ENCODE measurements around the gene KCNS3. TPM values are rescaled to one million over a fixed set of nuclear protein-coding genes. Genes with fewer than 3 reads are reported as not detected.

KCNS3 gene
- total and polyA plus RNA-seq, 2 of the 13 experiments (the other 11 are each of a cell fraction or from before 2014, with no cell fraction given), result not detected

DNA sequence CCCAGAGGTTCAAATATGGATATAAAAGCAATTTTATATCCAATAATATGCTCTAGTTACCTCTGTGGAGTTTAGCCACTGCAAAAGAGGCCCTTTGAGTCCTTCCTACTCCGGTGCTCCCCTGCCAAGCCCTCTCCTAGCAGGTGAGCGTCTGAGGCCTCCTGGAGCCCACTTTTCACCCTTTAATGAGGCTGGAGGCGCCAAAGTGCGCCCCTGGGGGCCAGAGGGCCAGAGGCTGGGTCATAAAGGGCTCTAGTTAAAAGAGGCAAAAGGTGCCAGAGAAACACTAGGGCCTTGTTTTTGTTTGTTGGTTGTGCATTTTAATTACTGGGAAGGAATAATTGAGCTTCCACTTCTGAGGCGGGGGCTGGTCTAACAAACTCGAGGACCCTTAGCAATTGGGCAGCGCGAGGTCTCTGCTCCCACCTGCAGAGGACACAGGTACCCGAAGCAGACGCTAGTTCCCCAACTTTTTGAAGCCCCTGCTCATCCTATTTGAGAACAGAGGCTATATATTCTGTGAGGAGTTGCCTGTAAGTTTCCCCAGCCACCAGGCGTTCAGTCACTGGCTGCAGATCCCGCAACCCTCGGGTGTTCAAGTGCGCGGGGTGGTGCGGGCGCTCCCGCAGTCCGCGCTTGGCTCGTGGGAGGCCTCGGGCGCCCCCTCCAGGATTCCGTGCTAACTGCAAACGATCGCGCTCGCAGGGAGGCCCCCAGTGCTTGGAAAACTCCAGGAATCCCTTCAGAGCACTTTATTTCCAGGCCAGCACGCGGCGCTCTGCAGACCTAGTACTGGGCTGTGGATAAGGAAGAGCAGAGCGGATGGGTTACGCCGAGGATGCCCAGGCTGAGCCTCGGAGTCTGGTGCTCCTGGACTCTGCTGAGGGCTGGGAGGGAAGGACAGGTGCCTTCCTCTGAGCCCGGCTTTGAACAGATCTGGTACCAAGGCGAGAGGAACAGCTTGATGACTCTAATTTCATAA lies 48.1 kb upstream of the KCNS3 start:
- no TSS peak for BruUV-seq (replicated peaks)
- peak overlapping the region in 1 of 3 experiments; percentile 47; a peak in 2 of 6 replicates for H3K4me3 ChIP-seq (replicated peaks in 1 of 3; ENCODE audit: insufficient read depth in 1 of 3, low read depth in 2 of 3, low read length in 3 of 3)
- H3K36me3 ChIP-seq (replicated peaks in 1 of 2; ENCODE audit: control insufficient read depth in 1 of 2, insufficient read depth in 2 of 2, low read length in 2 of 2), result no peaks in the 10 kb centered on the region
- ChIA-PET POLR2A (no interaction called here), CTCF (ENCODE audit: low intra/inter-chr PET ratio, low total read pairs) (interaction anchor here (1.3 to 2.5 kb wide), 2 partner anchors 109 to 111 kb away, joined by 3 to 17 read pairs; no protein-coding TSS in a partner anchor)
- ATAC-seq (peak; percentile 99), DNase-seq (ENCODE audit: low spot score) (peak; percentile 87), FAIRE-seq (no peak)
- no peaks in the 10 kb centered on the region for H4K20me1 ChIP-seq (ENCODE audit: insufficient read depth, low read length)
- no peaks in the 10 kb centered on the region for H3K9me3 ChIP-seq (ENCODE audit: low read length)
- in situ Hi-C loops (cut with HindIII; ENCODE audit: extremely low pct_ligation_motif_present, low pct_unique_long_range_greater_than_20kb), result no loop called here
- peaks cover 0 to 33% of the 10 kb centered on the region in 2 experiments; a peak in 1 of 5 replicates for H3K27me3 ChIP-seq (ENCODE audit: control insufficient read depth in 1 of 2, insufficient read depth in 2 of 2, low read length in 2 of 2)
- 12% methylated on average over 22 of the region's 37 CpGs for WGBS (ENCODE audit: low lambda C conversion rate)
- peaks cover 11% of the 10 kb centered on the region for H3K4me1 ChIP-seq (ENCODE audit: insufficient read depth, low read length)
- no peak overlapping the region for H3K9ac ChIP-seq (ENCODE audit: insufficient read depth, low read depth, low read length)
- no peak overlapping the region for H2AFZ ChIP-seq (ENCODE audit: low read length)
- H3K4me2 ChIP-seq (ENCODE audit: low read depth, low read length), result peak overlapping the region; percentile 81
- no peaks in the 10 kb centered on the region for H3K79me2 ChIP-seq (ENCODE audit: insufficient read depth, low read length)
- intact Hi-C loops (cut with micrococcal nuclease; ENCODE audit: unreplicated experiment), result loop anchor here (1.0 kb wide), 2 partner anchors 73 to 111 kb away; no protein-coding TSS in a partner anchor
- H3K27ac ChIP-seq (ENCODE audit: extremely low read length, insufficient read depth, low read length), result no peak overlapping the region
- TF ChIP-seq, protein P1, sequence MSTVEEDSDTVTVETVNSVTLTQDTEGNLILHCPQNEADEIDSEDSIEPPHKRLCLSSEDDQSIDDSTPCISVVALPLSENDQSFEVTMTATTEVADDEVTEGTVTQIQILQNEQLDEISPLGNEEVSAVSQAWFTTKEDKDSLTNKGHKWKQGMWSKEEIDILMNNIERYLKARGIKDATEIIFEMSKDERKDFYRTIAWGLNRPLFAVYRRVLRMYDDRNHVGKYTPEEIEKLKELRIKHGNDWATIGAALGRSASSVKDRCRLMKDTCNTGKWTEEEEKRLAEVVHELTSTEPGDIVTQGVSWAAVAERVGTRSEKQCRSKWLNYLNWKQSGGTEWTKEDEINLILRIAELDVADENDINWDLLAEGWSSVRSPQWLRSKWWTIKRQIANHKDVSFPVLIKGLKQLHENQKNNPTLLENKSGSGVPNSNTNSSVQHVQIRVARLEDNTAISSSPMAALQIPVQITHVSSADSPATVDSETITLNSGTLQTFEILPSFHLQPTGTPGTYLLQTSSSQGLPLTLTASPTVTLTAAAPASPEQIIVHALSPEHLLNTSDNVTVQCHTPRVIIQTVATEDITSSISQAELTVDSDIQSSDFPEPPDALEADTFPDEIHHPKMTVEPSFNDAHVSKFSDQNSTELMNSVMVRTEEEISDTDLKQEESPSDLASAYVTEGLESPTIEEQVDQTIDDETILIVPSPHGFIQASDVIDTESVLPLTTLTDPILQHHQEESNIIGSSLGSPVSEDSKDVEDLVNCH (CRISPR knock-in tag; IDR thresholded peaks at IDR 0.05), result no peak
- TF ChIP-seq ZNF75D (CRISPR knock-in tag; IDR thresholded peaks at IDR 0.05; ENCODE audit: borderline replicate concordance) (no peak), U2AF1 (optimal IDR thresholded peaks at IDR 0.05; ENCODE audit: low read depth, low read length) (no peak), GLI4 (CRISPR knock-in tag; IDR thresholded peaks at IDR 0.05; ENCODE audit: borderline replicate concordance) (no peak), ZNF256 (CRISPR knock-in tag; conservative IDR thresholded peaks at IDR 0.05) (no peak), ZNF792 (CRISPR knock-in tag; IDR thresholded peaks at IDR 0.05) (peak; percentile 47; the same call in 1 of the 2 replicates), ZKSCAN5 (CRISPR knock-in tag; IDR thresholded peaks at IDR 0.05) (no peak), ZFX (CRISPR knock-in tag; IDR thresholded peaks at IDR 0.05; ENCODE audit: low read depth) (no peak), ZIK1 (CRISPR knock-in tag; IDR thresholded peaks at IDR 0.05; ENCODE audit: borderline replicate concordance, low read depth) (no peak), TBX2 (CRISPR knock-in tag; IDR thresholded peaks at IDR 0.05; ENCODE audit: borderline replicate concordance) (no peak; the same call in 1 of the 2 replicates), KAT8 (CRISPR knock-in tag; IDR thresholded peaks at IDR 0.05) (peak; percentile 53; the same call in 1 of the 2 replicates), EHMT2 (IDR thresholded peaks at IDR 0.05; ENCODE audit: borderline replicate concordance, low read depth, low read length) (no peak), ELF4 (CRISPR knock-in tag; IDR thresholded peaks at IDR 0.05; ENCODE audit: borderline replicate concordance) (no peak), SOX6 (IDR thresholded peaks at IDR 0.05) (no peak), SOX6 (CRISPR knock-in tag; IDR thresholded peaks at IDR 0.05) (peak; percentile 67), SP1 (IDR thresholded peaks at IDR 0.05) (no peak), SP1 (CRISPR knock-in tag; IDR thresholded peaks at IDR 0.05) (no peak), KLF6 (CRISPR knock-in tag; IDR thresholded peaks at IDR 0.05) (no peak)
- TF ChIP-seq, protein P2, sequence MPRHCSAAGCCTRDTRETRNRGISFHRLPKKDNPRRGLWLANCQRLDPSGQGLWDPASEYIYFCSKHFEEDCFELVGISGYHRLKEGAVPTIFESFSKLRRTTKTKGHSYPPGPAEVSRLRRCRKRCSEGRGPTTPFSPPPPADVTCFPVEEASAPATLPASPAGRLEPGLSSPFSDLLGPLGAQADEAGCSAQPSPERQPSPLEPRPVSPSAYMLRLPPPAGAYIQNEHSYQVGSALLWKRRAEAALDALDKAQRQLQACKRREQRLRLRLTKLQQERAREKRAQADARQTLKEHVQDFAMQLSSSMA (CRISPR knock-in tag; IDR thresholded peaks at IDR 0.05), result 0 out of 2 replicates have a peak, but pooled peaks have one; percentile 23
- TF ChIP-seq, protein P3, sequence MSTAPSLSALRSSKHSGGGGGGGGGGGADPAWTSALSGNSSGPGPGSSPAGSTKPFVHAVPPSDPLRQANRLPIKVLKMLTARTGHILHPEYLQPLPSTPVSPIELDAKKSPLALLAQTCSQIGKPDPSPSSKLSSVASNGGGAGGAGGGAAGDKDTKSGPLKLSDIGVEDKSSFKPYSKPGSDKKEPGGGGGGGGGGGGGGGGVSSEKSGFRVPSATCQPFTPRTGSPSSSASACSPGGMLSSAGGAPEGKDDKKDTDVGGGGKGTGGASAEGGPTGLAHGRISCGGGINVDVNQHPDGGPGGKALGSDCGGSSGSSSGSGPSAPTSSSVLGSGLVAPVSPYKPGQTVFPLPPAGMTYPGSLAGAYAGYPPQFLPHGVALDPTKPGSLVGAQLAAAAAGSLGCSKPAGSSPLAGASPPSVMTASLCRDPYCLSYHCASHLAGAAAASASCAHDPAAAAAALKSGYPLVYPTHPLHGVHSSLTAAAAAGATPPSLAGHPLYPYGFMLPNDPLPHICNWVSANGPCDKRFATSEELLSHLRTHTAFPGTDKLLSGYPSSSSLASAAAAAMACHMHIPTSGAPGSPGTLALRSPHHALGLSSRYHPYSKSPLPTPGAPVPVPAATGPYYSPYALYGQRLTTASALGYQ (CRISPR knock-in tag; IDR thresholded peaks at IDR 0.05), result no peak
